AG04450 (cell line): ENCODE results near the gene MITF. TPM values are rescaled to one million over a fixed set of nuclear protein-coding genes. Genes with fewer than 3 reads are reported as not detected.

ENCODE experiments used
- CTCF ChIA-PET: fragments of 300-600, 350-600 bp; formaldehyde crosslinking; extraction: SDS; loops from one replicate; lab custom pipeline; 2022; ENCODE audit warnings: antibody characterized with exemption, inconsistent platforms; lab: Charles Lee
- POLR2A ChIA-PET: fragments of 350-600 bp; formaldehyde crosslinking; extraction: SDS; loops from one replicate; lab custom pipeline; 2021; ENCODE audit warnings: antibody characterized with exemption, inconsistent platforms; lab: Yijun Ruan, JAX
- DNase-seq: peaks from one replicate; pipeline ENCODE4 v3.0.0-alpha.2; 2011; ENCODE audit warnings: low read depth, low spot score
- H3K27ac ChIP-seq: one replicate; pipeline ENCODE4 v1.5.1; 2012; ENCODE audit warnings: low read depth, low read length, control low read depth
- H3K27me3 ChIP-seq: one replicate; pipeline ENCODE4 v1.6.0; 2012; ENCODE audit warnings: low read length; ENCODE audit not compliant: control insufficient read depth, insufficient read depth
- H3K4me3 ChIP-seq: 2 replicates; pipeline ENCODE4 v1.5.1; 2011; ENCODE audit warnings: mild to moderate bottlenecking, low read depth, low read length, control low read depth
- H3K9me3 ChIP-seq: 2 replicates; pipeline ENCODE4 v1.5.1; 2012; ENCODE audit warnings: low read length; ENCODE audit not compliant: control insufficient read depth, insufficient read depth
- CTCF ChIP-seq: IDR thresholded peaks from 2 replicates; pipeline ENCODE4 v1.5.1; 2011; ENCODE audit warnings: low read depth, low read length, control low read depth, inconsistent platforms
- polyA plus RNA-seq: library from polyadenylated mRNA; depleted of rRNA; stranded (reverse); fragments of >200 nt; gene quantifications from 2 replicates; pipeline ENCODE4 v1.2.3, GENCODE V29; 2011

The MITF gene
- polyA plus RNA-seq, 1 experiment: 32.2 TPM

DNA sequence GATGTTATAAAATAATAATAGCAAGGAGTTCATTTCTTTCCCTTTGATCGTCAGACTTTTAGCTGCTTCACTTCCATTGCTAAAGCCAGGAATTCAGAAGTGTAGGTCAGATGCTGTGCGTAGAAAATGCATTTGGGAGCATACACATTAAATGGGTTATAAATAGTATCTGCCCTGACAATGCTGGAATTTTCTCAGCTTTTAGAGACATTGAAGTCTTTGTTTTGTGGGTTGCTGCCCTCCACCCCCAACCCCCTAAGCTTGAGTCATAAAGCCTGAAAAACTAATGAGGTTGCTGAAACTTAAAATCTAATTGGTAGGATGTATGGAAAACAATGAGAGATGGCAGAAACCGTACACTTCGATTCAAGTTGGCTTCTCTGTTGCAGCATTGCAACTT, 81.9 kb downstream of the MITF start:
- DNase-seq: no peak
- ChIA-PET CTCF (interaction anchor here (1.5 kb wide), 1 partner anchor 130 kb away, joined by 3 read pairs; no protein-coding TSS in a partner anchor), POLR2A (no interaction called here)
- Histone ChIP-seq H3K4me3 (no peak overlapping the region), H3K27me3 (no peaks in the 10 kb centered on the region), H3K27ac (no peak overlapping the region), H3K9me3 (no peaks in the 10 kb centered on the region)
- no peak for TF ChIP-seq CTCF

DNA sequence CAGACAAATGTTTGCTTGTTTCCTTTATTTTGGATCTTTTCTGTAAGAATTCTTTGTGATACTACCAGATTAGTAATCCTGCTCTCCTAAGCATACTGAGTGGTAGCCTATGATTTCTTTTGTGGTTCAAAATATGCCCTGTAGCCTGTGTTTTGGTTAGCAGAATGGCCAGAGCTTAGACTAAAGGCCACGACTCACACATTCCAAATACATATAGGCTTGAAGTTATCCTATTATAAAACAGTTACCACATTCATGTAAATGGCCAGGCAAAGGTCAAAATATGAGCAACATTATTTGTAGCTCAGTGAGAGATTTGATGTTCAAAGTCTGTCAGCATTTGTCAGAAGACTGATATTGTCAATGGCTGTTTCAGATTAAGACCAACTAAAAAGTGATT, 84.5 kb downstream of the MITF start:
- no peak overlapping the region for H3K27ac ChIP-seq
- POLR2A ChIA-PET: interaction anchor here (0.7 kb wide), 1 partner anchor 53 kb away, joined by 3 read pairs; no protein-coding TSS in a partner anchor
- no peak for DNase-seq
- CTCF ChIA-PET: interaction anchor here (1.0 to 1.1 kb wide), 2 partner anchors 31 to 34 kb away, joined by 3 read pairs; no protein-coding TSS in a partner anchor
- no peak overlapping the region for H3K4me3 ChIP-seq
- TF ChIP-seq CTCF: no peak
- no peaks in the 10 kb centered on the region for H3K9me3 ChIP-seq
- no peaks in the 10 kb centered on the region for H3K27me3 ChIP-seq

GRCh38 chr3:69825446-69825845, 86.2 kb downstream of the MITF start:
- Histone ChIP-seq H3K27me3 (no peaks in the 10 kb centered on the region), H3K27ac (no peak overlapping the region), H3K4me3 (no peak overlapping the region), H3K9me3 (no peaks in the 10 kb centered on the region)
- POLR2A ChIA-PET: no interaction called here
- DNase-seq: no peak
- TF ChIP-seq CTCF: no peak
- CTCF ChIA-PET: no interaction called here

GRCh38 chr3:69827127-69827526, 87.9 kb downstream of the MITF start:
- Histone ChIP-seq H3K27ac (no peak overlapping the region), H3K4me3 (no peak overlapping the region), H3K9me3 (no peaks in the 10 kb centered on the region), H3K27me3 (no peaks in the 10 kb centered on the region)
- DNase-seq: no peak
- no peak for TF ChIP-seq CTCF
- ChIA-PET POLR2A (no interaction called here), CTCF (no interaction called here)

- Histone ChIP-seq H3K27me3 (no peaks in the 10 kb centered on the region), H3K4me3 (no peak overlapping the region), H3K9me3 (no peaks in the 10 kb centered on the region), H3K27ac (no peak overlapping the region)
- no peak for TF ChIP-seq CTCF
- ChIA-PET POLR2A (no interaction called here), CTCF (interaction anchor here (0.8 to 1.1 kb wide), 5 partner anchors 15 to 137 kb away, joined by 3 to 10 read pairs (median 4); no protein-coding TSS in a partner anchor)
- no peak for DNase-seq
Measured at GRCh38 chr3:69828817-69829216, 89.6 kb downstream of the MITF start.
